ENCODE data around the gene AP2S1.

The AP2S1 gene

DNA sequence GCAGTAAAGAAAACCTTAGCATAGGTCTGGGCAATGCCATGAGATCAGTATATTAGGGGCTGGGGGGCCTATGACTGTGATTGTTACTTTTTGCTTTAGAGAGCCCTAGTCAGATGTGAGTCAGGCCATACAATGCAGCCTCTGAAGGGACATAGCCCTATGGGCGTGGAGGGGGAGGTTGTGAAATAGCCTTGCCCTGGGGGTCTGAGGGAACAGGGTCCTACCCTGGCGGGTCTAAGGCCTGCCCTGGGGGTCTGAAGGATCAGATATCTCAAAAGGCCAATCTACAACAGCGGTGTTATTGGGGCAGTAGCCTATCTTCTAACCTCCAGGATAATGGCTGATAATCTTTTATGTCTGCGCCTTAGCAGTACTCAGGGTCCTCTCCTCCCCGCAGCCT lies 48.5 kb downstream of the AP2S1 start:
- no peak for DNase-seq

DNA sequence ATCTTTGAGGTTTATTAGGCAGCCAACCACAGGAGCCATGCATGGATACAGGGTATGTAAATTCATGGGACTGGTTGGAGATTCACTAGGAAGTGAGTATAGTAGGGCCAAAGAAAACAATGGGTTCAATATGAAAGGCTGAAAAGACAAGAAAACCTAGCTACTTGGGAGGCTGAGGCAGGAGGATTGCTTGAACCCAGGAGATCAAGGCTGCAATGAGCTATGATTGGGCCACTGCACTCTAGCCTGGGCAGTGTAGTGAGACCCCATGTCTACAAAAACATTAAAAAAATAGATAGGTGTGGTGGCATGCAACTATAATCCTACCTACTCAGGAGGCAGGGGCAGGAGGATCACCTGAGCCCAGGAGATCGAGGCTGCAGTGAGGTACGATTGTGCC lies 51.9 kb downstream of the AP2S1 start:
- DNase-seq: no peak

DNA sequence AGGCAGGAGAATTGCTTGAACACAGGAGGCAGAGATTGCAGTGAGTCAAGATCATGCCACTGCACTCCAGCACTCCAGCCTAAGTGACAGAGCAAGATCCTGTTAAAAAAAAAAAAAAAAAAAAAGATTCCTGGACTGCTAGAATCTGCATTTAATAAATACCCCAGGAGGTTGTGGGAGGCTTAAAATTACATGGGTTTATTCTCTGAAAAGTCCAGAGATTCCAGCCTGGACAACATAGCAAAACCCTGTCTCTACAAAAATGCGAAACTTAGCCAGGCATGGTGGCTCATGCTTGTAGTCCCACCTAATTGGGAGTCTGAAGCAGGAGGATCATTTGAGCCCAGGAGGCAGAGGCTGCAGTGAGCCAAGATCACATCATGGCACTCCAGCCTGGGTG lies 52.8 kb downstream of the AP2S1 start:
- DNase-seq: no peak

DNA sequence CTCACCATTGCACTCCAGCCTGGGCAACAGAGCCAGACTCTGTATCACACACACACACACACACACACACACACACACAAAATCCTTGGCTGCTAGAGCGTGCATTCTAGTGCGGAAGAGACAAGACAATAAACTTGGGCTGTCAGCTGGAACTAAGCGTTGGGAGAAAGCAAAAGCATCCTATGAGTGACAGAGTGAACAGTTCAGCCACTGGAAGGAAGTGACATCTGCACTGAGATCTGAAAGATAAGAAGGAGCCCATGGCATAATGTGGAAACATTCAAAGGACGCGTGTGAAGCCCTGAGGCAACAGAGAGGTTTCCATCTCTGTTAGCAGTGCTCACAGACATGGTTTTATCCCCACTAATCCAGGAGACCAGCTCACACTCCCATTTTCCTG lies 58.7 kb downstream of the AP2S1 start:
- no peak for DNase-seq

DNA sequence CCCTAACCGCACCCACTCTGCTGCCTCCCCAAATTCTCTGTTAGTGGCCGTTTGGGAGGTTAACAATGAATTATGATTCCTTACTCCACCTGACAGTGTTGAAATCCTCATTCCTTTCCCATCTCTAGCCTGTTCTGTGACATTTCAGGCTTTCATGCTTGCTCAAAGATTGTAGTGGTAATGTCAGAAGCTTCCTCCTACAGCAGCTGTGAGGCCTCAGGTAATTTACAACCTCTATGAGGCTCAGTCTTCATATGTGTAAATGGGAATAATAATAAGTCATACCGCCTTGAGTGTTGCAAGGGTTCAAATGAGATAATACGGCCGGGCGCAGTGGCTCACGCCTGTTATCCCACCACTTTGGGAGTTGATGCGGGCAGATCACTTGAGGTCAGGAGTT lies 61.3 kb downstream of the AP2S1 start:
- no peak for DNase-seq

DNA sequence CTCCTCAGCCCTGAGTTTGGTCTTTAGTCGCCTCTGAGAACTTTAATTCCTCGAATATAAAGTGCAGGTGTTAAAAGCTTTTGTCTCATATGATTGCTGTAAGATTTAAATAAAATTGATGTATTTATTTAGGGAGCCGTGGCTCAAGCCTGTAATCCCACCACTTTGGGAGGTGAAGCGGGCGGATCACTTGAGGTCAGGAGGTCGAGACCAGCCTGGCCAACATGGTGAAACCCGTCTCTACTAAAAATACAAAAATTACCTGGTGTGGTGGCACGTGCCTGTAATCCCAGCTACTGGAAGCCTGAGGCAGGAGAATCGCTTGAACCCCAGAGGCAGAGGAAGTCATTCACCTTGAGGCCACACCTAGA lies 61.7 kb downstream of the AP2S1 start:
- no peak for DNase-seq

DNA sequence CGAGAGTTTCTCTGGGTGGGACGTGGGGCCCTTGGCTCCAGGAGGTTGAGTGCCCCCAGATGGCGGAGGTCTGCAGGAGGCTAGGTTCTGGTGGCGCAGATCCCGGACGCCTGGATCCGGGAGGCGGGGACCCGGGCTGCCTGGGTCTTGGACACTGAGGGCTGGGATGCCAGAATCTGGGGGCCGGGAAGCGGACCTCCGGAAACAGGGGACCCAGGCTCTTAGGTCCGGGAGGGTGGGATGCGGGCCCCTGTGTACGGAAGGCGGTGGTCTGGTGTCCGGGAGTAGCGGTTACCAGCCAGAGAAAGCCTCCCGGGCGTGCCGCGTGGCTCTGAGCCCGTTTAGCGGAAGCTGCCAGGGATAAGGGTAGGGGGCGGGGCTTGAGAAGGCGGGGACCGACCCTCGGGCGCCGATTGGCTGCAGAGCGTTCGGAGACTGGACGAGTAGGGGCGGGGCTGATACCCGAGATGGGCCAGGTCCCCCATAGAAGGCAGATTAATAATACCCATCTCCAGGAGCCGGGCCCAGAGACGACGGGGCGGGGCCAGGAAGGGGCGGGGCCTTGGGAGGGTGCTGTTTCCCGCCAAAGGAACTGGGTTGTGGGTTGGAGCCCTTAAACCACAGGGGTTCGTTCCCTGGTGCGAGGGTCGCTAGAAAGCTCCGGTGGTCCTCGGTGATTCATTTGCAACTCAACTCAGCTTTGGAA lies 62.2 kb downstream of the AP2S1 start, which contains the start of gene SLC1A5:
TSS of gene SLC1A5 (minus strand) at position 333 of the 706 bp plus-strand sequence. CDS start 629 bp downstream, outside the sequence.
- peak; percentile 98 for DNase-seq
